GM10266 (cell line): Measurements from ENCODE around the gene METTL23.
"Not testable (repeated sequence)": the region's sequence is repeated elsewhere in the genome, so short reads cannot be mapped to it uniquely, and the experiment has no call there.

Source experiments
- DNase-seq: peaks from one replicate; pipeline ENCODE4 v3.0.0; 2012; ENCODE audit errors: extremely low spot score
- TF ChIP-seq, protein P1 (sequence below): IDR thresholded peaks from 2 replicates; pipeline ENCODE4 v1.5.1; 2012; ENCODE audit warnings: mild to moderate bottlenecking, low read depth; ENCODE audit not compliant: control insufficient read depth, insufficient read depth; ENCODE audit errors: missing control alignments

METTL23 gene

DNA sequence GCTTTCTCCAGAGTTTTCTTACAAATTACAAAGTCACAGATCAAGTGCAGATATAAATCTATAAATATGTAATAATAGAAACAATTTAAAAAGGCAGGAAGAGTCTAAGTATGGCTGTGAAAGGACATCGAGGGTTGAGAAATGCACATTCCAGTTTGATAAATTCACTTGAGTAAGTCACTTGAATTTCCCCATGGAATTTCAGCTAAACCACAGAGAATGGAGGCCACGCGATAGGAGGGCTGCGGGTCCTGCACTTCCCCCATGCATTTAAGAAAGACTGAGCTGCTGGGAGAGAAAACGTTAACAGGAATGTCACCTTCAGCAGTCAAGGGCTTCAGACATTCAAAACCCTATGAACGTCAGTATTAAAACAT lies 9.8 kb upstream of the METTL23 start:
- TF ChIP-seq, protein P1, sequence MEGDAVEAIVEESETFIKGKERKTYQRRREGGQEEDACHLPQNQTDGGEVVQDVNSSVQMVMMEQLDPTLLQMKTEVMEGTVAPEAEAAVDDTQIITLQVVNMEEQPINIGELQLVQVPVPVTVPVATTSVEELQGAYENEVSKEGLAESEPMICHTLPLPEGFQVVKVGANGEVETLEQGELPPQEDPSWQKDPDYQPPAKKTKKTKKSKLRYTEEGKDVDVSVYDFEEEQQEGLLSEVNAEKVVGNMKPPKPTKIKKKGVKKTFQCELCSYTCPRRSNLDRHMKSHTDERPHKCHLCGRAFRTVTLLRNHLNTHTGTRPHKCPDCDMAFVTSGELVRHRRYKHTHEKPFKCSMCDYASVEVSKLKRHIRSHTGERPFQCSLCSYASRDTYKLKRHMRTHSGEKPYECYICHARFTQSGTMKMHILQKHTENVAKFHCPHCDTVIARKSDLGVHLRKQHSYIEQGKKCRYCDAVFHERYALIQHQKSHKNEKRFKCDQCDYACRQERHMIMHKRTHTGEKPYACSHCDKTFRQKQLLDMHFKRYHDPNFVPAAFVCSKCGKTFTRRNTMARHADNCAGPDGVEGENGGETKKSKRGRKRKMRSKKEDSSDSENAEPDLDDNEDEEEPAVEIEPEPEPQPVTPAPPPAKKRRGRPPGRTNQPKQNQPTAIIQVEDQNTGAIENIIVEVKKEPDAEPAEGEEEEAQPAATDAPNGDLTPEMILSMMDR: no peak
- DNase-seq: no peak

GRCh38 chr17:76718516-76718915 lies 8.1 kb upstream of the METTL23 start:
- no peak for DNase-seq
- TF ChIP-seq, protein P1: no peak

GRCh38 chr17:76720211-76720610 lies 6.4 kb upstream of the METTL23 start:
- DNase-seq: no peak
- TF ChIP-seq, protein P1: no peak

GRCh38 chr17:76720941-76721340 lies 5.7 kb upstream of the METTL23 start:
- DNase-seq: no peak
- TF ChIP-seq, protein P1: no peak

DNA sequence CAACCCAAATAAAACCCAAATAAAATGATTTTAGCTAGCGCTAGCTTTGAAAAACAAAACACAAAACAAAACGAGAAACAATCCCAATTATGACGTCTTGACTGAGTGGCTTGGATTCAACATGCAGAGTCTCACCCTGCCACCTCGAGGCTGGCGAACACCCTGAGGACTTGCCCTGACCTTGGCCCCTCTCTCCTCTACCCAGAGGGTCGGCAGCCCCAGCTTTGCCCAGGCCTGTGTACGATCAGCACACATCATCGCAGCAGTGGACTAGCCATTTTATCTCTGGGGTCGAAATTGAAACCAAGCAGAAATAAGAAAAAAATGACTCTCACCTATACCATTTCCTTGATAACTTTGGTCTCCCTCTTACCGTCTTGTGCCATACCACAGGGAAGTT lies 5.2 kb upstream of the METTL23 start:
- TF ChIP-seq, protein P1: no peak
- no peak for DNase-seq

GRCh38 chr17:76722279-76722678 lies 4.4 kb upstream of the METTL23 start:
- TF ChIP-seq, protein P1: no peak
- no peak for DNase-seq

DNA sequence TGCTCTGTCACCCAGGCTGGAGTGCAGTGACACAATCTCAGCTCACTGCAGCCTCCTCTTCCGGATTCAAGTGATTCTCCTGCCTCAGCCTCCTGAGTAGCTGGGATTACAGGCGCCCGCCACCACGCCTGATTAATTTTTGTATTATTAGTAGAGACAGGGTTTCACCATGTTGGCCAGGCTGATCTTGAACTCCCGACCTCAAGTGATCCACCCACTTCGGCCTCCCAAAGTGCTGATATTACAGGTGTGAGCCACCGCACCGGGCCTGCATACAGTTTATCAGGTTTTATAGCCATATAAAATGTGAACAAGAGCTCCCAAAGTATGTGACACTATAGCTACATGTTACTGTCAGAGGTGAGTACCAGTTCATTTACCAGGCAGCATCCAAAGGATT lies 3.7 kb upstream of the METTL23 start:
- not testable (repeated sequence) for DNase-seq

DNA sequence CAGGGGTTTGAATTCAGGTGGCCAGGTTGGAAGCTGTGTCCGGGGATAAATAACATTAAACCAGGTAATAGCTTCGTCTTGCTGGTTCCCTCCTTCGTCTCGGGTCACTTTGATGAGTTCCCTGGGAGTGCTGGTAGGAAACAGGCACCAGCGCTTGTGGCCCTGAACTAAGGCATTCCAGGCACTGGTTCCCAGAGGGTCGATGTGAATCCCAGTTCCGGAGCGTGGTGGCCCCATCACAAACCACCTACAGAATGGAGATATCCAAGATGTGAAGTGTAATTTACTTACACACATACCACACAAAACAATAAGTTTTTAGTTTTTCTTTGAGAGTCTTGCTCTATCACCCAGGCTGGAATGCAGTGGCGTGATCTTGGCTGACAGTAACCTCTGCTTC lies 2.8 kb upstream of the METTL23 start:
- TF ChIP-seq, protein P1: no peak

More for the DNA sequence above, 2.8 kb upstream of the METTL23 start:
- no peak for DNase-seq
